T-helper 2 cell treated with Interferon-gamma antibody and Interleukin-4, amounts not matched to agents 5 μg/mL and 100 μg/mL, for 36 hours (primary cell): Measurements from ENCODE around the gene GMPPA.

Source experiments
- DNase-seq: peaks from one replicate; pipeline ENCODE4 v3.0.0; 2021; ENCODE audit warnings: low spot score
- H3K27ac Mint-ChIP-seq: one replicate; pipeline ENCODE4 v1.8.0; 2021; ENCODE audit warnings: mild to moderate bottlenecking, mixed read lengths
- H3K27me3 Mint-ChIP-seq: one replicate; pipeline ENCODE4 v1.8.0; 2021; ENCODE audit warnings: low read depth, mixed read lengths
- H3K36me3 Mint-ChIP-seq: one replicate; pipeline ENCODE4 v1.8.0; 2021; ENCODE audit warnings: low read depth, mixed read lengths
- H3K4me1 Mint-ChIP-seq: one replicate; pipeline ENCODE4 v1.8.0; 2021; ENCODE audit warnings: low read depth, mixed read lengths
- H3K4me3 Mint-ChIP-seq: one replicate; pipeline ENCODE4 v1.8.0; 2022; ENCODE audit warnings: mild to moderate bottlenecking, moderate library complexity, mixed read lengths
- H3K9me3 Mint-ChIP-seq: one replicate; pipeline ENCODE4 v1.8.0; 2021; ENCODE audit warnings: mixed read lengths

The GMPPA gene

GRCh38 chr2:219511547-219512325 is 13.0 kb downstream of the GMPPA start:
- Mint-ChIP-seq H3K27me3 (peaks cover 65% of the 10 kb centered on the region), H3K4me1 (peaks cover 11% of the 10 kb centered on the region), H3K27ac (no peak overlapping the region), H3K9me3 (no peaks in the 10 kb centered on the region), H3K36me3 (no peaks in the 10 kb centered on the region), H3K4me3 (no peak overlapping the region)
- no peak for DNase-seq

- Mint-ChIP-seq H3K36me3 (no peaks in the 10 kb centered on the region), H3K4me1 (peaks cover 11% of the 10 kb centered on the region), H3K27me3 (peaks cover 72% of the 10 kb centered on the region), H3K27ac (no peak overlapping the region), H3K4me3 (no peak overlapping the region), H3K9me3 (no peaks in the 10 kb centered on the region)
- no peak for DNase-seq
These were observed 14.0 kb downstream of the GMPPA start for GRCh38 chr2:219512524-219513216.

- no peak overlapping the region for H3K4me3 Mint-ChIP-seq
- no peaks in the 10 kb centered on the region for H3K36me3 Mint-ChIP-seq
- no peaks in the 10 kb centered on the region for H3K9me3 Mint-ChIP-seq
- H3K27ac Mint-ChIP-seq, result no peak overlapping the region
- no peak for DNase-seq
- peaks cover 11% of the 10 kb centered on the region for H3K4me1 Mint-ChIP-seq
- peaks cover 77% of the 10 kb centered on the region for H3K27me3 Mint-ChIP-seq
These were observed 15.1 kb downstream of the GMPPA start for GRCh38 chr2:219513787-219514186.

- Mint-ChIP-seq H3K36me3 (no peaks in the 10 kb centered on the region), H3K9me3 (no peaks in the 10 kb centered on the region), H3K27me3 (peaks cover 77% of the 10 kb centered on the region), H3K4me3 (no peak within 1 kb of the TSS), H3K4me1 (peaks cover 11% of the 10 kb centered on the region), H3K27ac (no peak within 1 kb of the TSS)
- DNase-seq, result no peak
These were observed 15.6 kb downstream of the GMPPA start, which contains the start of gene ASIC4 for GRCh38 chr2:219514196-219514761. Gene ASIC4 (plus strand): TSS chr2:219514482. CDS start chr2:219514725, 243 bp downstream.

GRCh38 chr2:219514836-219515235 is 16.1 kb downstream of the GMPPA start:
- Mint-ChIP-seq H3K4me1 (peaks cover 11% of the 10 kb centered on the region), H3K9me3 (no peaks in the 10 kb centered on the region), H3K27me3 (peaks cover 72% of the 10 kb centered on the region), H3K36me3 (no peaks in the 10 kb centered on the region), H3K4me3 (no peak overlapping the region), H3K27ac (no peak overlapping the region)
- no peak for DNase-seq

GRCh38 chr2:219515874-219516629 is 17.4 kb downstream of the GMPPA start:
- no peak overlapping the region for H3K27ac Mint-ChIP-seq
- no peak for DNase-seq
- no peak overlapping the region for H3K4me3 Mint-ChIP-seq
- no peaks in the 10 kb centered on the region for H3K9me3 Mint-ChIP-seq
- H3K36me3 Mint-ChIP-seq, result no peaks in the 10 kb centered on the region
- peaks cover 69% of the 10 kb centered on the region for H3K27me3 Mint-ChIP-seq
- H3K4me1 Mint-ChIP-seq, result peaks cover 5% of the 10 kb centered on the region

- no peak for DNase-seq
- Mint-ChIP-seq H3K27me3 (peaks cover 70% of the 10 kb centered on the region), H3K4me1 (peaks cover 5% of the 10 kb centered on the region), H3K9me3 (no peaks in the 10 kb centered on the region), H3K4me3 (no peak overlapping the region), H3K36me3 (no peaks in the 10 kb centered on the region), H3K27ac (no peak overlapping the region)
These were observed 18.2 kb downstream of the GMPPA start for GRCh38 chr2:219516888-219517287.

- DNase-seq, result no peak
- H3K4me1 Mint-ChIP-seq, result peaks cover 6% of the 10 kb centered on the region
- no peak overlapping the region for H3K4me3 Mint-ChIP-seq
- H3K9me3 Mint-ChIP-seq, result no peaks in the 10 kb centered on the region
- H3K36me3 Mint-ChIP-seq, result no peaks in the 10 kb centered on the region
- H3K27me3 Mint-ChIP-seq, result peaks cover 66% of the 10 kb centered on the region
- H3K27ac Mint-ChIP-seq, result no peak overlapping the region
These were observed 19.5 kb downstream of the GMPPA start for GRCh38 chr2:219517954-219518778.

- Mint-ChIP-seq H3K36me3 (no peaks in the 10 kb centered on the region), H3K9me3 (no peaks in the 10 kb centered on the region), H3K4me3 (no peak overlapping the region), H3K27ac (no peak overlapping the region), H3K4me1 (peaks cover 1% of the 10 kb centered on the region), H3K27me3 (peaks cover 67% of the 10 kb centered on the region)
- DNase-seq, result no peak
These were observed 20.8 kb downstream of the GMPPA start for GRCh38 chr2:219519526-219519916.

- H3K27me3 Mint-ChIP-seq, result peaks cover 71% of the 10 kb centered on the region
These were observed 21.4 kb downstream of the GMPPA start for GRCh38 chr2:219520079-219520478.

GRCh38 chr2:219521066-219521880 is 22.6 kb downstream of the GMPPA start:
- no peak overlapping the region for H3K27ac Mint-ChIP-seq

More at GRCh38 chr2:219520079-219520478, 21.4 kb downstream of the GMPPA start:
- Mint-ChIP-seq H3K9me3 (no peaks in the 10 kb centered on the region), H3K36me3 (no peaks in the 10 kb centered on the region), H3K27ac (no peak overlapping the region), H3K4me1 (peaks cover 1% of the 10 kb centered on the region), H3K4me3 (no peak overlapping the region)
- DNase-seq, result no peak

GRCh38 chr2:219522111-219523030 is 23.7 kb downstream of the GMPPA start:
- peaks cover 1% of the 10 kb centered on the region for H3K4me1 Mint-ChIP-seq
- no peak for DNase-seq
- H3K27ac Mint-ChIP-seq, result no peak overlapping the region
- no peaks in the 10 kb centered on the region for H3K9me3 Mint-ChIP-seq
- H3K4me3 Mint-ChIP-seq, result no peak overlapping the region
- H3K27me3 Mint-ChIP-seq, result peaks cover 74% of the 10 kb centered on the region
- no peaks in the 10 kb centered on the region for H3K36me3 Mint-ChIP-seq

More at GRCh38 chr2:219521066-219521880, 22.6 kb downstream of the GMPPA start:
- H3K27me3 Mint-ChIP-seq, result peaks cover 72% of the 10 kb centered on the region
- no peak overlapping the region for H3K4me3 Mint-ChIP-seq
- H3K9me3 Mint-ChIP-seq, result no peaks in the 10 kb centered on the region
- no peaks in the 10 kb centered on the region for H3K36me3 Mint-ChIP-seq
- peaks cover 1% of the 10 kb centered on the region for H3K4me1 Mint-ChIP-seq
- no peak for DNase-seq
